Activated B cell treated with CpG ODN at 0.5 μM for 24 hours (primary cell): ENCODE results near the gene STXBP6. TPM values are rescaled to one million over a fixed set of nuclear protein-coding genes. Genes with fewer than 3 reads are reported as not detected.

Experiments
- ATAC-seq: fragments of 200-7000 bp; cut with Tn5 transposase; one replicate; pipeline ENCODE4 v1.10.0; 2021; ENCODE audit warnings: low read depth, mild to moderate bottlenecking, moderate library complexity
- CTCF ChIA-PET: fragments of 350-600 bp; sonication (Branson Sonifier 250); formaldehyde crosslinking; loops from one replicate; lab custom pipeline; 2021; ENCODE audit warnings: antibody characterized with exemption; lab: Charles Lee
- POLR2A ChIA-PET: fragments of 350-600 bp; sonication (Branson Sonifier 250); formaldehyde crosslinking; loops from one replicate; lab custom pipeline; 2021; ENCODE audit warnings: antibody characterized with exemption; lab: Charles Lee
- DNase-seq: peaks from one replicate; pipeline ENCODE4 v3.0.0; 2022
- H3K27ac Mint-ChIP-seq: one replicate; pipeline ENCODE4 v1.8.0; 2020; ENCODE audit warnings: mixed read lengths
- H3K27me3 Mint-ChIP-seq: one replicate; pipeline ENCODE4 v1.8.0; 2021; ENCODE audit warnings: mixed read lengths
- H3K36me3 Mint-ChIP-seq: one replicate; pipeline ENCODE4 v1.8.0; 2021; ENCODE audit warnings: low read depth, mixed read lengths
- H3K4me1 Mint-ChIP-seq: one replicate; pipeline ENCODE4 v1.8.0; 2021; ENCODE audit warnings: mixed read lengths
- H3K4me3 Mint-ChIP-seq: one replicate; pipeline ENCODE4 v1.8.0; 2020; ENCODE audit warnings: mild to moderate bottlenecking, mixed read lengths
- H3K9me3 Mint-ChIP-seq: one replicate; pipeline ENCODE4 v1.8.0; 2020; ENCODE audit warnings: mixed read lengths
- CTCF ChIP-seq: fragments of 200-600 bp; IDR thresholded peaks from one replicate; pipeline ENCODE4 v1.8.0; 2022; ENCODE audit warnings: antibody characterized with exemption, mild to moderate bottlenecking
- intact Hi-C: fragments of 100-400 bp; cut with micrococcal nuclease; formaldehyde crosslinking; loops from one replicate; pipeline ENCODE4 v1.15.1; 2024
- total RNA-seq: library from RNA; stranded (reverse); gene quantifications from 2 replicates; pipeline ENCODE4 v1.2.3, GENCODE V29; 2022

STXBP6 gene
- total RNA-seq, 1 donor from 2014 or later, result 0.22 TPM

DNA sequence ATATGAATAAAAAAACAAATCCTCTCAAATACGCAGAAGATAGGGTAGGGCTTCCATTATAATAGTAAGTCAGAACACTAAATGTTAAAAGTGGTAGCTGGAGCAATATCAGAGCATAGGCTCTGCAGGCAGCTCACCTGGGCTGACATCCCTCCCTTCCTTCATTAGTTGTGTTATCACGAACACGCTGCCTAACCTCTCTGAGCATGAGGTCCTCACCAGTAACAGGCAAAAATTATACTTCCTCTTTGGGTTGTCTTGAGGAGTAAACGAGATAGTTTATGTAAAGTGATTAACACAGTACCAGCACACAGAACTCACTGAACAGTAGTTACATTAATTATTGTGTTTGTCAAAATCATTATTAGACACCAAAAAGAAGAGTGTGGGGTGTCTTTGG, 154.3 kb downstream of the STXBP6 start:
- peaks cover 3% of the 10 kb centered on the region for H3K9me3 Mint-ChIP-seq
- no peak for TF ChIP-seq CTCF
- ATAC-seq (no peak), DNase-seq (no peak)
- H3K36me3 Mint-ChIP-seq, result no peaks in the 10 kb centered on the region
- ChIA-PET POLR2A (no interaction called here), CTCF (no interaction called here)
- no peak overlapping the region for H3K27ac Mint-ChIP-seq
- no peaks in the 10 kb centered on the region for H3K27me3 Mint-ChIP-seq
- no peak overlapping the region for H3K4me3 Mint-ChIP-seq
- intact Hi-C loops, result no loop called here
- no peaks in the 10 kb centered on the region for H3K4me1 Mint-ChIP-seq

GRCh38 chr14:24895243-24895583, 154.7 kb downstream of the STXBP6 start:
- intact Hi-C loops, result no loop called here

DNA sequence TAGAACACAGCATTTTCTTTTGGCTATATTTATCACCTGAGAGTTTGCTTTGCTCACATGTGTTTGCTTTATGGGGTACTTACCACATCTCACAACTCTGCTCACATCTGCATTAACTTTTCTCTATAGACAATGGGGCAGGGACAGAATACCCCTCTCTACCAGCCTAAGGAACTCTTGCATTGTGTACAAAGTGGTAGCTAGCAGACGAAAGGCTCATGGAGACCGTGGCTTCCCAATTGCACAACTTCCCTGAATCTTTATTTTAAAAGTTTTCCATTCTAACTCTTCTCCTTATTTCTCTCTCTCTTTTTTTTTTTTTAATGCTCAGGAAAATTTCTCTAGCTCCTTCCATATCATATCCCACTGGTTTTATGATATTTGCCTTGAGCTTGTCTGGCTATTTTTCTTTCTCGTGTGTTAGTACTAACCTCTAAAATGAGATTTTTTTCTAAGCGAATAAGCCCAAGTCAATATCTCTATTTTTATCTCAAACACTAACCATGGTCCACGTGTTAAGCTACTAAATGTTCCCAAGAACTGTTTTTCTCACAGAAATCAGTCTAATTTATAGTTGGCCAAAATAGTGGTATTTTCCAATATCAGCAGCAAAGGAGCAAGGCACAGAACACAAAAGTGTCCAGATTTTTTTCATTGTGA, 155.2 kb downstream of the STXBP6 start:
- intact Hi-C loops, result no loop called here
- H3K27ac Mint-ChIP-seq, result no peak overlapping the region
- ChIA-PET POLR2A (no interaction called here), CTCF (no interaction called here)
- H3K9me3 Mint-ChIP-seq, result peaks cover 11% of the 10 kb centered on the region
- TF ChIP-seq CTCF, result no peak
- no peak for DNase-seq
- H3K4me1 Mint-ChIP-seq, result no peaks in the 10 kb centered on the region
- no peaks in the 10 kb centered on the region for H3K27me3 Mint-ChIP-seq
- no peak overlapping the region for H3K4me3 Mint-ChIP-seq
- no peaks in the 10 kb centered on the region for H3K36me3 Mint-ChIP-seq
- no peak for ATAC-seq

More at GRCh38 chr14:24895243-24895583, 154.7 kb downstream of the STXBP6 start:
- Mint-ChIP-seq H3K9me3 (peaks cover 6% of the 10 kb centered on the region), H3K27ac (no peak overlapping the region), H3K27me3 (no peaks in the 10 kb centered on the region), H3K36me3 (no peaks in the 10 kb centered on the region), H3K4me3 (no peak overlapping the region), H3K4me1 (no peaks in the 10 kb centered on the region)
- ChIA-PET CTCF (no interaction called here), POLR2A (no interaction called here)
- DNase-seq (no peak), ATAC-seq (no peak)
- TF ChIP-seq CTCF, result no peak

- Mint-ChIP-seq H3K36me3 (no peaks in the 10 kb centered on the region), H3K9me3 (peaks cover 12% of the 10 kb centered on the region), H3K4me1 (no peaks in the 10 kb centered on the region), H3K27me3 (peaks cover 4% of the 10 kb centered on the region), H3K4me3 (no peak overlapping the region), H3K27ac (no peak overlapping the region)
- DNase-seq (no peak), ATAC-seq (no peak)
- intact Hi-C loops, result no loop called here
- TF ChIP-seq CTCF, result no peak
- POLR2A ChIA-PET, result no interaction called here
- CTCF ChIA-PET, result no interaction called here
Measured at GRCh38 chr14:24892497-24893051, 157.4 kb downstream of the STXBP6 start.

GRCh38 chr14:24891987-24892496, 157.9 kb downstream of the STXBP6 start:
- no peaks in the 10 kb centered on the region for H3K4me1 Mint-ChIP-seq
- peaks cover 4% of the 10 kb centered on the region for H3K27me3 Mint-ChIP-seq
- H3K36me3 Mint-ChIP-seq, result no peaks in the 10 kb centered on the region
- H3K9me3 Mint-ChIP-seq, result peaks cover 12% of the 10 kb centered on the region
- DNase-seq (no peak), ATAC-seq (no peak)
- H3K27ac Mint-ChIP-seq, result no peak overlapping the region
- POLR2A ChIA-PET, result no interaction called here
- no peak for TF ChIP-seq CTCF
- no peak overlapping the region for H3K4me3 Mint-ChIP-seq
- intact Hi-C loops, result no loop called here
- CTCF ChIA-PET, result no interaction called here
